Gastrocnemius medialis (tissue), 4 donors: ENCODE results near the gene ARL2BP.

Experiments used
- POLR2A ChIP-seq, 2 donors: fragments of 450-650 bp; IDR thresholded peaks; one replicate each; pipeline ENCODE4 v1.6.1; 2017; ENCODE audit warnings: antibody characterized with exemption in 2 of 2, mild to moderate bottlenecking in 2 of 2, moderate library complexity in 2 of 2
- TF ChIP-seq, protein P1 (sequence below), 5 experiments: fragments of 450-650 bp in 3 of 5; fragments of 200-600 bp in 2 of 5; sonication (generic) in 2 of 5; IDR thresholded peaks in 4 of 5; conservative IDR thresholded peaks in 1 of 5; 1 replicate in 4 of 5; 2 replicates in 1 of 5; pipeline ENCODE4 v1.5.1; 2016 to 2019; ENCODE audit warnings: antibody characterized with exemption in 5 of 5, mild to moderate bottlenecking in 3 of 5, moderate library complexity in 3 of 5

DNA sequence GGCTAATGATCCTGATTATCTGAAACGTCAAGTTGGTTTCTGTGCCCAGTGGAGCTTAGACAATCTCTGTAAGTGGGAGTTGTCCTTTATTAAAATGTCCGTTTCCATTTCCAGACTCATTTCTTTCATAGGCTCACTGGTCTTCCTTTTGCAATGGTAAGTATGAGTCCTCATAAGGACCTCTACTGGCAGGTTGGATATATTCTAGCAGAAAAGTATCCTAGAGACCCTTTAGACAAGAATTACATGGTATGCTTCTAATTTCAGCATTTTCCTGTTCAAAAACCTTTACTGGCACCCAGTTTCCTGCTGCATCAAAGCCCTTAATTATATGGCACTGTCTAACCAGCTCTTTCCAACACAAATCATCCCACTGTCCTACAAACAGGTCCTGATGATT, 28.1 kb upstream of the ARL2BP start:
- TF ChIP-seq, protein P1, sequence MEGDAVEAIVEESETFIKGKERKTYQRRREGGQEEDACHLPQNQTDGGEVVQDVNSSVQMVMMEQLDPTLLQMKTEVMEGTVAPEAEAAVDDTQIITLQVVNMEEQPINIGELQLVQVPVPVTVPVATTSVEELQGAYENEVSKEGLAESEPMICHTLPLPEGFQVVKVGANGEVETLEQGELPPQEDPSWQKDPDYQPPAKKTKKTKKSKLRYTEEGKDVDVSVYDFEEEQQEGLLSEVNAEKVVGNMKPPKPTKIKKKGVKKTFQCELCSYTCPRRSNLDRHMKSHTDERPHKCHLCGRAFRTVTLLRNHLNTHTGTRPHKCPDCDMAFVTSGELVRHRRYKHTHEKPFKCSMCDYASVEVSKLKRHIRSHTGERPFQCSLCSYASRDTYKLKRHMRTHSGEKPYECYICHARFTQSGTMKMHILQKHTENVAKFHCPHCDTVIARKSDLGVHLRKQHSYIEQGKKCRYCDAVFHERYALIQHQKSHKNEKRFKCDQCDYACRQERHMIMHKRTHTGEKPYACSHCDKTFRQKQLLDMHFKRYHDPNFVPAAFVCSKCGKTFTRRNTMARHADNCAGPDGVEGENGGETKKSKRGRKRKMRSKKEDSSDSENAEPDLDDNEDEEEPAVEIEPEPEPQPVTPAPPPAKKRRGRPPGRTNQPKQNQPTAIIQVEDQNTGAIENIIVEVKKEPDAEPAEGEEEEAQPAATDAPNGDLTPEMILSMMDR (IDR thresholded peaks at IDR 0.05 in 4 of 5, conservative IDR thresholded peaks at IDR 0.05 in 1 of 5), result no peak
- TF ChIP-seq POLR2A (IDR thresholded peaks at IDR 0.05), result no peak
